HEK293 (cell line): ENCODE data around the gene PNPLA2.

Experiments used
- GFI1B ChIP-seq: fragments of 450-650 bp; formaldehyde crosslinking; IDR thresholded peaks from 2 replicates; pipeline ENCODE4 v1.5.1; 2016; ENCODE audit warnings: missing biosample characterization, missing genetic modification characterization
- GLIS2 ChIP-seq: fragments of 450-650 bp; formaldehyde crosslinking; IDR thresholded peaks from 2 replicates; pipeline ENCODE4 v1.5.1; 2016; ENCODE audit warnings: missing biosample characterization, missing genetic modification characterization
- OSR2 ChIP-seq: fragments of 450-650 bp; formaldehyde crosslinking; IDR thresholded peaks from 2 replicates; pipeline ENCODE4 v1.5.1; 2016; ENCODE audit warnings: missing biosample characterization, missing genetic modification characterization
- YY1 ChIP-seq: fragments of 450-650 bp; formaldehyde crosslinking; IDR thresholded peaks from 2 replicates; pipeline ENCODE4 v1.5.1; 2018; ENCODE audit warnings: missing biosample characterization, missing genetic modification characterization
- ZBTB20 ChIP-seq: fragments of 450-650 bp; formaldehyde crosslinking; IDR thresholded peaks from 2 replicates; pipeline ENCODE4 v1.5.1; 2016; ENCODE audit warnings: missing biosample characterization, missing genetic modification characterization
- ZNF155 ChIP-seq: fragments of 450-650 bp; formaldehyde crosslinking; IDR thresholded peaks from 2 replicates; pipeline ENCODE4 v1.5.1; 2016; ENCODE audit warnings: missing biosample characterization, missing genetic modification characterization
- ZNF169 ChIP-seq: fragments of 450-650 bp; formaldehyde crosslinking; IDR thresholded peaks from 2 replicates; pipeline ENCODE4 v1.5.1; 2016; ENCODE audit warnings: missing biosample characterization, missing genetic modification characterization
- ZNF184 ChIP-seq: fragments of 450-650 bp; IDR thresholded peaks from 2 replicates; pipeline ENCODE4 v1.5.1; 2018; ENCODE audit warnings: missing biosample characterization, mild to moderate bottlenecking, missing genetic modification characterization
- ZNF211 ChIP-seq: fragments of 450-650 bp; formaldehyde crosslinking; IDR thresholded peaks from 2 replicates; pipeline ENCODE4 v1.5.1; 2016; ENCODE audit warnings: low read depth, missing biosample characterization, missing genetic modification characterization
- ZNF23 ChIP-seq: fragments of 450-650 bp; formaldehyde crosslinking; IDR thresholded peaks from 2 replicates; pipeline ENCODE4 v1.5.1; 2016; ENCODE audit warnings: missing biosample characterization, missing genetic modification characterization, borderline replicate concordance
- ZNF266 ChIP-seq: fragments of 450-650 bp; formaldehyde crosslinking; IDR thresholded peaks from 2 replicates; pipeline ENCODE4 v1.5.1; 2016; ENCODE audit warnings: missing biosample characterization, missing genetic modification characterization, low read depth
- ZNF335 ChIP-seq: fragments of 450-650 bp; formaldehyde crosslinking; conservative IDR thresholded peaks from 2 replicates; pipeline ENCODE4 v1.5.1; 2016; ENCODE audit warnings: missing biosample characterization, missing genetic modification characterization
- ZNF354C ChIP-seq: fragments of 450-650 bp; formaldehyde crosslinking; IDR thresholded peaks from 2 replicates; pipeline ENCODE4 v1.5.1; 2016; ENCODE audit warnings: missing biosample characterization, missing genetic modification characterization, low read depth, borderline replicate concordance
- ZNF473 ChIP-seq: fragments of 450-650 bp; formaldehyde crosslinking; IDR thresholded peaks from 2 replicates; pipeline ENCODE4 v1.5.1; 2017; ENCODE audit warnings: missing biosample characterization, missing genetic modification characterization
- ZNF529 ChIP-seq: fragments of 450-650 bp; formaldehyde crosslinking; IDR thresholded peaks from 2 replicates; pipeline ENCODE4 v1.5.1; 2017; ENCODE audit warnings: missing genetic modification characterization, missing biosample characterization; ENCODE audit not compliant: insufficient replicate concordance
- ZNF549 ChIP-seq: fragments of 450-650 bp; IDR thresholded peaks from 2 replicates; pipeline ENCODE4 v1.5.1; 2018; ENCODE audit warnings: missing biosample characterization, missing genetic modification characterization, mild to moderate bottlenecking, inconsistent platforms, moderate library complexity
- ZNF658 ChIP-seq: fragments of 450-650 bp; formaldehyde crosslinking; IDR thresholded peaks from 2 replicates; pipeline ENCODE4; 2016; ENCODE audit warnings: missing biosample characterization, missing genetic modification characterization
- ZNF843 ChIP-seq: fragments of 450-650 bp; formaldehyde crosslinking; IDR thresholded peaks from 2 replicates; pipeline ENCODE4 v1.5.1; 2016; ENCODE audit warnings: missing biosample characterization, missing genetic modification characterization
- ZSCAN30 ChIP-seq: fragments of 450-650 bp; IDR thresholded peaks from 2 replicates; pipeline ENCODE4 v1.5.1; 2018; ENCODE audit warnings: missing biosample characterization, mild to moderate bottlenecking, missing genetic modification characterization, moderate library complexity
- TF ChIP-seq, protein P1 (sequence below): fragments of 450-650 bp; IDR thresholded peaks from 2 replicates; pipeline ENCODE4 v1.5.1; 2018; ENCODE audit warnings: missing biosample characterization, mild to moderate bottlenecking, missing genetic modification characterization
- TF ChIP-seq, protein P2 (sequence below): fragments of 450-650 bp; formaldehyde crosslinking; IDR thresholded peaks from 2 replicates; pipeline ENCODE4 v1.5.1; 2016; ENCODE audit warnings: missing biosample characterization, missing genetic modification characterization
- TF ChIP-seq, protein P3 (sequence below): fragments of 450-650 bp; formaldehyde crosslinking; IDR thresholded peaks from 2 replicates; pipeline ENCODE4 v1.5.1; 2016; ENCODE audit warnings: missing biosample characterization, missing genetic modification characterization
- TF ChIP-seq, protein P4 (sequence below): fragments of 450-650 bp; formaldehyde crosslinking; IDR thresholded peaks from 2 replicates; pipeline ENCODE4 v1.5.1; 2016; ENCODE audit warnings: missing biosample characterization, missing genetic modification characterization

PNPLA2 gene

DNA sequence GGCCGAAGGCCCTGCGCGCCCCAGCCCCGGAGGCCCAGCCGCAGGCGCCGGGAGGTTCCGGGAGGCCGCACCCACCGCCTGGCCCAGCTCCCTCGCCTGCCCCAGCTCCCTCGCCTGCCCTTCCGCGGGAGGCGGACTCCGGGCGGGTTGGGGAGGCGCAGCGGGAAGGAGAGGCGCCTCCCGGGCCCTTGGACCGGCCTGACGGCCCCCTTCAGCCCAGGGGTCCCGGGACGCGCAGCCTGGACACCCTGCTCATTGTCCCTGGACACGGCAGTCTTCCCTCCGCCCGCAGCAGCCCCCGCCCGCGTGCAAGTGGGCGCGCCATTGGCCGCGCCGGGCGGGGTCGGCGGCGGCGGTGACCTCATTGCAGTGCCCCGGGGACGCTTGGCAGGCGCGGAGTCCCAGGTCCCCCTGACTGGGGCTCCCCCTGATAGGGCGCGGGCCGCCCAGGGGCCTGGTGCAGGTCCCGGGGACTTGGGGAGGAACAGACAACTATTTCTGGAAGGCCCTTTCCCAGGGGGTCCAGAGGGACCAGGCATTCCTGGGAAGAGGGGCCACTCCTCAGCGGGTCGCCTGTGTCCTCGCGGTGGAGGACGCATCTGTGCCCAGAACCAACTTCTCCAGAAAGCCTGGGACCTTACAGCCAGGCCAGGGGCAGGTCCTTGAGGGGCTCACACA, 14.5 kb downstream of the PNPLA2 start (continued):
- no peak for TF ChIP-seq ZNF211 (tag by site-specific recombination)
- TF ChIP-seq ZNF529 (tag by site-specific recombination), result no peak
- no peak for TF ChIP-seq OSR2 (tag by site-specific recombination)
- no peak for TF ChIP-seq ZNF184 (tag by site-specific recombination)
- TF ChIP-seq ZNF473 (tag by site-specific recombination), result no peak
- TF ChIP-seq ZNF23 (tag by site-specific recombination), result no peak
- peak; percentile 81 for TF ChIP-seq GLIS2 (tag by site-specific recombination)
- TF ChIP-seq ZSCAN30, result 0 out of 2 replicates have a peak, but pooled peaks have one; percentile 21
- no peak for TF ChIP-seq ZNF843 (tag by site-specific recombination)
- TF ChIP-seq ZNF354C (tag by site-specific recombination), result no peak
- TF ChIP-seq ZNF169, result no peak
- peak; percentile 43 for TF ChIP-seq ZNF335
- no peak for TF ChIP-seq GFI1B (tag by site-specific recombination)
- TF ChIP-seq ZNF549 (tag by site-specific recombination), result no peak
- TF ChIP-seq ZNF266 (tag by site-specific recombination), result no peak
- no peak for TF ChIP-seq ZNF658 (tag by site-specific recombination)
- peak; percentile 53; the same call in 1 of the 2 replicates for TF ChIP-seq ZBTB20
- TF ChIP-seq, protein P1, sequence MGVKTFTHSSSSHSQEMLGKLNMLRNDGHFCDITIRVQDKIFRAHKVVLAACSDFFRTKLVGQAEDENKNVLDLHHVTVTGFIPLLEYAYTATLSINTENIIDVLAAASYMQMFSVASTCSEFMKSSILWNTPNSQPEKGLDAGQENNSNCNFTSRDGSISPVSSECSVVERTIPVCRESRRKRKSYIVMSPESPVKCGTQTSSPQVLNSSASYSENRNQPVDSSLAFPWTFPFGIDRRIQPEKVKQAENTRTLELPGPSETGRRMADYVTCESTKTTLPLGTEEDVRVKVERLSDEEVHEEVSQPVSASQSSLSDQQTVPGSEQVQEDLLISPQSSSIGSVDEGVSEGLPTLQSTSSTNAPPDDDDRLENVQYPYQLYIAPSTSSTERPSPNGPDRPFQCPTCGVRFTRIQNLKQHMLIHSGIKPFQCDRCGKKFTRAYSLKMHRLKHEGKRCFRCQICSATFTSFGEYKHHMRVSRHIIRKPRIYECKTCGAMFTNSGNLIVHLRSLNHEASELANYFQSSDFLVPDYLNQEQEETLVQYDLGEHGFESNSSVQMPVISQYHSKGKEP (tag by site-specific recombination), result no peak
- TF ChIP-seq YY1 (tag by site-specific recombination), result 0 out of 2 replicates have a peak, but pooled peaks have one; percentile 26
- TF ChIP-seq, protein P2, sequence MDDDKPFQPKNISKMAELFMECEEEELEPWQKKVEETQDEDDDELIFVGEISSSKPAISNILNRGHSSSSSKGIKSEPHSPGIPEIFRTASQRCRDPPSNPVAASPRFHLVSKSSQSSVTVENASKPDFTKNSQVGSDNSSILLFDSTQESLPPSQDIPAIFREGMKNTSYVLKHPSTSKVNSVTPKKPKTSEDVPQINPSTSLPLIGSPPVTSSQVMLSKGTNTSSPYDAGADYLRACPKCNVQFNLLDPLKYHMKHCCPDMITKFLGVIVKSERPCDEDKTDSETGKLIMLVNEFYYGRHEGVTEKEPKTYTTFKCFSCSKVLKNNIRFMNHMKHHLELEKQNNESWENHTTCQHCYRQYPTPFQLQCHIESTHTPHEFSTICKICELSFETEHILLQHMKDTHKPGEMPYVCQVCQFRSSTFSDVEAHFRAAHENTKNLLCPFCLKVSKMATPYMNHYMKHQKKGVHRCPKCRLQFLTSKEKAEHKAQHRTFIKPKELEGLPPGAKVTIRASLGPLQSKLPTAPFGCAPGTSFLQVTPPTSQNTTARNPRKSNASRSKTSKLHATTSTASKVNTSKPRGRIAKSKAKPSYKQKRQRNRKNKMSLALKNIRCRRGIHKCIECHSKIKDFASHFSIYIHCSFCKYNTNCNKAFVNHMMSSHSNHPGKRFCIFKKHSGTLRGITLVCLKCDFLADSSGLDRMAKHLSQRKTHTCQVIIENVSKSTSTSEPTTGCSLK (tag by site-specific recombination), result no peak
- TF ChIP-seq ZNF155 (tag by site-specific recombination), result no peak
- TF ChIP-seq, protein P3, sequence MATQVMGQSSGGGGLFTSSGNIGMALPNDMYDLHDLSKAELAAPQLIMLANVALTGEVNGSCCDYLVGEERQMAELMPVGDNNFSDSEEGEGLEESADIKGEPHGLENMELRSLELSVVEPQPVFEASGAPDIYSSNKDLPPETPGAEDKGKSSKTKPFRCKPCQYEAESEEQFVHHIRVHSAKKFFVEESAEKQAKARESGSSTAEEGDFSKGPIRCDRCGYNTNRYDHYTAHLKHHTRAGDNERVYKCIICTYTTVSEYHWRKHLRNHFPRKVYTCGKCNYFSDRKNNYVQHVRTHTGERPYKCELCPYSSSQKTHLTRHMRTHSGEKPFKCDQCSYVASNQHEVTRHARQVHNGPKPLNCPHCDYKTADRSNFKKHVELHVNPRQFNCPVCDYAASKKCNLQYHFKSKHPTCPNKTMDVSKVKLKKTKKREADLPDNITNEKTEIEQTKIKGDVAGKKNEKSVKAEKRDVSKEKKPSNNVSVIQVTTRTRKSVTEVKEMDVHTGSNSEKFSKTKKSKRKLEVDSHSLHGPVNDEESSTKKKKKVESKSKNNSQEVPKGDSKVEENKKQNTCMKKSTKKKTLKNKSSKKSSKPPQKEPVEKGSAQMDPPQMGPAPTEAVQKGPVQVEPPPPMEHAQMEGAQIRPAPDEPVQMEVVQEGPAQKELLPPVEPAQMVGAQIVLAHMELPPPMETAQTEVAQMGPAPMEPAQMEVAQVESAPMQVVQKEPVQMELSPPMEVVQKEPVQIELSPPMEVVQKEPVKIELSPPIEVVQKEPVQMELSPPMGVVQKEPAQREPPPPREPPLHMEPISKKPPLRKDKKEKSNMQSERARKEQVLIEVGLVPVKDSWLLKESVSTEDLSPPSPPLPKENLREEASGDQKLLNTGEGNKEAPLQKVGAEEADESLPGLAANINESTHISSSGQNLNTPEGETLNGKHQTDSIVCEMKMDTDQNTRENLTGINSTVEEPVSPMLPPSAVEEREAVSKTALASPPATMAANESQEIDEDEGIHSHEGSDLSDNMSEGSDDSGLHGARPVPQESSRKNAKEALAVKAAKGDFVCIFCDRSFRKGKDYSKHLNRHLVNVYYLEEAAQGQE (tag by site-specific recombination), result no peak
- TF ChIP-seq, protein P4, sequence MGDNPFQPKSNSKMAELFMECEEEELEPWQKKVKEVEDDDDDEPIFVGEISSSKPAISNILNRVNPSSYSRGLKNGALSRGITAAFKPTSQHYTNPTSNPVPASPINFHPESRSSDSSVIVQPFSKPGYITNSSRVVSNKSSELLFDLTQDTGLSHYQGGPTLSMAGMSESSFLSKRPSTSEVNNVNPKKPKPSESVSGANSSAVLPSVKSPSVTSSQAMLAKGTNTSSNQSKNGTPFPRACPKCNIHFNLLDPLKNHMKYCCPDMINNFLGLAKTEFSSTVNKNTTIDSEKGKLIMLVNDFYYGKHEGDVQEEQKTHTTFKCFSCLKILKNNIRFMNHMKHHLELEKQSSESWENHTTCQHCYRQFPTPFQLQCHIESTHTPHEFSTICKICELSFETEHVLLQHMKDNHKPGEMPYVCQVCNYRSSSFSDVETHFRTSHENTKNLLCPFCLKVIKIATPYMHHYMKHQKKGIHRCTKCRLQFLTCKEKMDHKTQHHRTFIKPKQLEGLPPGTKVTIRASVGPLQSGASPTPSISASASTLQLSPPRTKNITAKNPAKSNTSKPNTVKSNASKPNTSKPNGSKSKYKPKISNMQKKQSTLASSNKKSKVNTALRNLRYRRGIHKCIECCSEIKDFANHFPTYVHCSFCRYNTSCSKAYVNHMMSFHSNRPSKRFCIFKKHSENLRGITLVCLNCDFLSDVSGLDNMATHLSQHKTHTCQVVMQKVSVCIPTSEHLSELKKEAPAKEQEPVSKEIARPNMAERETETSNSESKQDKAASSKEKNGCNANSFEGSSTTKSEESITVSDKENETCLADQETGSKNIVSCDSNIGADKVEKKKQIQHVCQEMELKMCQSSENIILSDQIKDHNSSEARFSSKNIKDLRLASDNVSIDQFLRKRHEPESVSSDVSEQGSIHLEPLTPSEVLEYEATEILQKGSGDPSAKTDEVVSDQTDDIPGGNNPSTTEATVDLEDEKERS, result no peak
